CD4-positive, alpha-beta T cell (primary cell): Measurements from ENCODE around the gene TUBB4B. TPM values are rescaled to one million over a fixed set of nuclear protein-coding genes. Genes with fewer than 3 reads are reported as not detected.

ENCODE experiments used
- ATAC-seq: fragments of 200-7000 bp; cut with Tn5 transposase; one replicate; pipeline ENCODE4 v1.10.0; 2022; ENCODE audit warnings: mild to moderate bottlenecking; ENCODE audit not compliant: poor library complexity
- CTCF ChIA-PET: fragments of 350-600 bp; sonication (Branson Sonifier 250); formaldehyde crosslinking; loops from one replicate; lab custom pipeline; 2021; ENCODE audit warnings: antibody characterized with exemption, inconsistent platforms; lab: Charles Lee
- POLR2A ChIA-PET: fragments of 350-600 bp; sonication (Branson Sonifier 250); formaldehyde crosslinking; loops from one replicate; lab custom pipeline; 2021; ENCODE audit warnings: antibody characterized with exemption, inconsistent platforms; lab: Charles Lee
- DNase-seq, 14 experiments: peaks; one replicate each; pipeline ENCODE4 v3.0.0-alpha.2; 2013 to 2020; ENCODE audit warnings: mixed read lengths in 2 of 14
- H3K27ac ChIP-seq, 2 donors: one replicate each; pipeline versions ENCODE4 v1.5.1 to v1.7.0; 2013; ENCODE audit warnings: low read length in 2 of 2, low read depth in 1 of 2, mild to moderate bottlenecking in 1 of 2
- H3K27me3 ChIP-seq, 2 experiments: 1 replicate in 1 of 2; 2 replicates in 1 of 2; pipeline versions ENCODE4 v1.6.1 to v1.7.0; 2013; ENCODE audit warnings: low read length in 2 of 2, control low read depth in 1 of 2, mild to moderate bottlenecking in 1 of 2, moderate library complexity in 1 of 2; ENCODE audit not compliant: insufficient read depth in 2 of 2, control insufficient read depth in 1 of 2
- H3K36me3 ChIP-seq: one replicate; pipeline ENCODE4 v1.6.1; 2013; ENCODE audit warnings: low read length, control low read depth; ENCODE audit not compliant: insufficient read depth
- H3K4me1 ChIP-seq: one replicate; pipeline ENCODE4 v1.6.1; 2013; ENCODE audit warnings: low read length, control low read depth; ENCODE audit not compliant: insufficient read depth
- H3K4me3 ChIP-seq: one replicate; pipeline ENCODE4 v1.5.1; 2013; ENCODE audit warnings: mild to moderate bottlenecking, low read length, moderate library complexity
- H3K9me3 ChIP-seq, 2 experiments: 1 replicate in 1 of 2; 2 replicates in 1 of 2; pipeline versions ENCODE4 v1.6.1 to v1.7.0; 2013; ENCODE audit warnings: low read length in 2 of 2, mild to moderate bottlenecking in 2 of 2, control low read depth in 1 of 2, moderate library complexity in 1 of 2; ENCODE audit not compliant: control insufficient read depth in 1 of 2, insufficient read depth in 1 of 2
- H3K27ac Mint-ChIP-seq: one replicate; pipeline ENCODE4 v1.8.0; 2020; ENCODE audit warnings: mixed read lengths
- H3K27me3 Mint-ChIP-seq: one replicate; pipeline ENCODE4 v1.8.0; 2021; ENCODE audit warnings: mixed read lengths
- H3K36me3 Mint-ChIP-seq: one replicate; pipeline ENCODE4 v1.8.0; 2021; ENCODE audit warnings: low read depth, mixed read lengths
- H3K4me1 Mint-ChIP-seq: one replicate; pipeline ENCODE4 v1.8.0; 2021; ENCODE audit warnings: low read depth, mixed read lengths
- H3K4me3 Mint-ChIP-seq: one replicate; pipeline ENCODE4 v1.8.0; 2020; ENCODE audit warnings: mild to moderate bottlenecking, mixed read lengths
- H3K9me3 Mint-ChIP-seq: one replicate; pipeline ENCODE4 v1.8.0; 2020; ENCODE audit warnings: mixed read lengths
- intact Hi-C, 2 experiments: fragments of 100-400 bp; cut with DNase I in 1 of 2; cut with micrococcal nuclease in 1 of 2; formaldehyde crosslinking; loops; one replicate each; pipeline versions ENCODE4 v1.15.1 to v1.9.0; 2023 to 2025; cut with DNase I, micrococcal nuclease
- total RNA-seq, 174 experiments: library from RNA in 2 of 174; stranded (reverse) in 2 of 174; gene quantifications; one replicate each; pipeline ENCODE4 v1.2.3 and lab custom pipeline; 2021 to 2026
- TF ChIP-seq, protein P1 (sequence below): fragments of 200-600 bp; IDR thresholded peaks from one replicate; pipeline ENCODE4 v1.8.0; 2022; ENCODE audit warnings: antibody characterized with exemption, mild to moderate bottlenecking

TUBB4B gene
- total RNA-seq, 2 experiments from 2014 or later = 93.8 to 98.2 TPM

DNA sequence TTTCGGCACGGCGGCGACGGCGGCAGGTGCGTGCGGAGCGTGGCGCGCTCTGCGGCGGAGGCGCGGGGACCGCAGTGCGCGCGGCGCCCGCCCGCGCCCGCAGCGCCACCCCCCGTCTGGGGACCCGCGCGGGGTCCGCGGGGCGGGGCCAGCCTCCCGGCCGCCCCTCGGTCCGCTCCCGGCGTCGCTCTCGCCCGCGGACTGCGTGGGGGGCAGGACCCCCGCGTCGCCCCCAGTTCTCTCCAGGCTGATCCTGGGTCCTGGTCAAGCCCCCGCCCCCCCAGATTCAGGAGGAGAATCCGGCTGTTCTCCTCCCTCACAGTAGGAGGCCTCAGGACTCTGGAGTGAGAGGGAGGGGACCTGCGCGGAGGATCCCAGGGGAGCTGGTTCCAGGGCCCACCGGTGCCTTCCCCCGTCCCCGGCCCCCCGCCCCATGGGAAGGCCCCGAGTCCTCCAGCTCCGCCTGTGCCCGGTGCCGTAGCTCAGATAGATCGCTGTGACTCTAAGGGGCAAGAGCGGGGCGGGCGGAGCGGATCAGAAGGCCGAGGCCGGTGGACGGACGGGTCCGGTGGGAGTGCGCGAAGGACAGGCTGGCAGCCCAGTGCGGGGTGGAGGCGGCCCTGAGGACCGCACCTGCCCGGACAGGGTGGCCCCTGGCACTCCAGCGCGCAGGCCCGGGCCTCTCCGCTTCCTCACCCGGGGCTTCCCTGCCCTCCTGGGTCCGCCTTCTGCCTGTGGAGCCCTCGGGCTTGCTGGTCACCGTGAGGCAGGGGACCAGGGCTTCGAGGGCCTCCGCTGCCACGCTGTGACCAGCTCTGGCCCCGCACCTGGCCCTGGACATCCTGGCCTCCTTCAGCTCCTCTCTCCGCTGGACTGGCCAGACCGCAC lies 18.7 kb upstream of the TUBB4B start, which contains the start of gene RNF208:
Gene RNF208, minus strand, starts transcription at position 51 of the 888 bp plus-strand sequence. CDS start 1,028 bp downstream, outside the sequence.
- H3K4me3 ChIP-seq = peak within 1 kb of the TSS; percentile 74
- intact Hi-C loops = loop anchor here (1.0 to 5.0 kb wide), 8 partner anchors 17 to 435 kb away; partner anchors contain the start of genes ANAPC2 (in 2 of the 2), NDOR1 (in 2 of the 2), SSNA1 (in 2 of the 2) and TMEM203 (in 2 of the 2)

DNA sequence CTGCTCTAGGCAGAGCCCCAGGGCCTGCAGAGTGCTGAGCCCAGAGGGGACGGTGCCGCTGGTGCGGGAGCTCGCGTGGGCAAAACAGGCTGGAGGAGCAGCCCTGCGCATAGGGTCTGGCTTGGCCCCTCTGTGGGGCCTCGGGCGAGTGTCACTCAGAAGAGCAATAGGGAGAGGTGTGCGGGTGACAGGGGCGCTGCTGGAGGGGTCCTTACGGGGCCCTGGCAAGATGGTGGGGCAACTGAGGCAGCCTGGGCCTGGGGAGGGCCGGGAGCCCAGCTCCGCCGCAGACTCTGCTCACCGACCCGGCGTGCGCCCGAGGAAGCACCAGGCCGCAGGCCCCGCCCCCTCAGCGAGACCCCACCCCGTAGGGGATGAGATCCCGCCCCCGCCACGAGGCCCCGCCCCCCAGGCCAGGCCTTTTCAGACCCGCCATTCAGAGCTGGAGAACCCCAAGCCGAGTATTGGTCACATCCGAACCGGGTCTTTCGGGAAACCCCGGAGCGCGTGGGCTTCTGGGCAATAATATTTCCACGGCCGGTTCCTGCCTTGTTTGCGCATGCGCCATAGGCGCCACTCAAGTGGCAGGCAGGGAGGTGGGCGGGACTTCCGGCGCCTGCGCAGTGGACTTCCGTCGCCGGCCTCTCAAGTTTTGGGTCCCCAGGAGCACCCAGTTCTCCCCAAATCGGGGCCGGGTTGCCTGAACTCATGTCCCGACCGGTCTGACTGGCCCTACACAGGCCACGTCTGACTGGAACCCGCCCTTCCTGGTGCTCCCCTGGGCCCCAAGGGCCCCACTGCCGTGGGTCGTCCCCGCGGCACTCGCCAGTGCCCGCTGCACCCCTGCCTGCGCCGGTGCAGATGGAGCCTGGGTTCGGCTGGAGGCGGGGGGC lies 17.8 kb upstream of the TUBB4B start:
- TF ChIP-seq, protein P1, sequence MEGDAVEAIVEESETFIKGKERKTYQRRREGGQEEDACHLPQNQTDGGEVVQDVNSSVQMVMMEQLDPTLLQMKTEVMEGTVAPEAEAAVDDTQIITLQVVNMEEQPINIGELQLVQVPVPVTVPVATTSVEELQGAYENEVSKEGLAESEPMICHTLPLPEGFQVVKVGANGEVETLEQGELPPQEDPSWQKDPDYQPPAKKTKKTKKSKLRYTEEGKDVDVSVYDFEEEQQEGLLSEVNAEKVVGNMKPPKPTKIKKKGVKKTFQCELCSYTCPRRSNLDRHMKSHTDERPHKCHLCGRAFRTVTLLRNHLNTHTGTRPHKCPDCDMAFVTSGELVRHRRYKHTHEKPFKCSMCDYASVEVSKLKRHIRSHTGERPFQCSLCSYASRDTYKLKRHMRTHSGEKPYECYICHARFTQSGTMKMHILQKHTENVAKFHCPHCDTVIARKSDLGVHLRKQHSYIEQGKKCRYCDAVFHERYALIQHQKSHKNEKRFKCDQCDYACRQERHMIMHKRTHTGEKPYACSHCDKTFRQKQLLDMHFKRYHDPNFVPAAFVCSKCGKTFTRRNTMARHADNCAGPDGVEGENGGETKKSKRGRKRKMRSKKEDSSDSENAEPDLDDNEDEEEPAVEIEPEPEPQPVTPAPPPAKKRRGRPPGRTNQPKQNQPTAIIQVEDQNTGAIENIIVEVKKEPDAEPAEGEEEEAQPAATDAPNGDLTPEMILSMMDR = no peak
- Mint-ChIP-seq H3K9me3 (no peaks in the 10 kb centered on the region), H3K27me3 (peaks cover 5% of the 10 kb centered on the region), H3K27ac (peak overlapping the region; percentile 81), H3K36me3 (no peaks in the 10 kb centered on the region), H3K4me1 (peaks cover 18% of the 10 kb centered on the region), H3K4me3 (peak overlapping the region; percentile 87)
- Histone ChIP-seq H3K4me1 (peaks cover 36% of the 10 kb centered on the region), H3K4me3 (peak overlapping the region; percentile 74), H3K36me3 (no peaks in the 10 kb centered on the region), H3K27ac (peak overlapping the region; percentile 74 to 80), H3K27me3 (peaks cover 0 to 3% of the 10 kb centered on the region in 2 experiments), H3K9me3 (no peaks in the 10 kb centered on the region)
- DNase-seq (peak; percentile 94 to 100 (median 98)), ATAC-seq (peak; percentile 94)
- intact Hi-C loops = loop anchor here (1.0 to 5.0 kb wide), 8 partner anchors 17 to 436 kb away; partner anchors contain the start of genes ANAPC2 (in 2 of the 2), NDOR1 (in 2 of the 2), SSNA1 (in 2 of the 2) and TMEM203 (in 2 of the 2)
- CTCF ChIA-PET = interaction anchor here (0.6 to 1.9 kb wide), 4 partner anchors 13 to 94 kb away, joined by 3 to 13 read pairs (median 5); no protein-coding TSS in a partner anchor
- POLR2A ChIA-PET = interaction anchor here (0.7 to 4.7 kb wide), 23 partner anchors 9 to 329 kb away, joined by 3 to 46 read pairs (median 5); partner anchors contain the start of genes ANAPC2, DPP7, MAN1B1 and MRPL41

More for the DNA sequence above, 18.7 kb upstream of the TUBB4B start, which contains the start of gene RNF208:
- H3K27me3 Mint-ChIP-seq = peaks cover under 1% of the 10 kb centered on the region
- ATAC-seq (no peak), DNase-seq (peak in 2 of 14 experiments; percentile 50 to 54)
- Histone ChIP-seq H3K36me3 (no peaks in the 10 kb centered on the region), H3K27ac (peak within 1 kb of the TSS in 1 of 2 donors; percentile 34), H3K27me3 (no peaks in the 10 kb centered on the region), H3K4me1 (peaks cover 33% of the 10 kb centered on the region), H3K9me3 (no peaks in the 10 kb centered on the region)
- H3K36me3 Mint-ChIP-seq = no peaks in the 10 kb centered on the region
- ChIA-PET CTCF (interaction anchor here (1.4 to 1.9 kb wide), 3 partner anchors 14 to 93 kb away, joined by 4 to 13 read pairs (median 6); no protein-coding TSS in a partner anchor), POLR2A (interaction anchor here (0.8 to 4.7 kb wide), 21 partner anchors 8 to 330 kb away, joined by 3 to 46 read pairs (median 5); partner anchors contain the start of genes ANAPC2, DPP7, MAN1B1 and MRPL41)
- H3K27ac Mint-ChIP-seq = peak within 1 kb of the TSS; percentile 81
- H3K4me3 Mint-ChIP-seq = peak within 1 kb of the TSS; percentile 87
- TF ChIP-seq, protein P1 = no peak
- H3K4me1 Mint-ChIP-seq = peaks cover 14% of the 10 kb centered on the region
- H3K9me3 Mint-ChIP-seq = no peaks in the 10 kb centered on the region
